ENCODE results near the gene GNG12. TPM values are rescaled to one million over a fixed set of nuclear protein-coding genes. Genes with fewer than 3 reads are reported as not detected.

Gene GNG12
- total RNA-seq, 1 experiment from 2014 or later = 23.7 TPM

DNA sequence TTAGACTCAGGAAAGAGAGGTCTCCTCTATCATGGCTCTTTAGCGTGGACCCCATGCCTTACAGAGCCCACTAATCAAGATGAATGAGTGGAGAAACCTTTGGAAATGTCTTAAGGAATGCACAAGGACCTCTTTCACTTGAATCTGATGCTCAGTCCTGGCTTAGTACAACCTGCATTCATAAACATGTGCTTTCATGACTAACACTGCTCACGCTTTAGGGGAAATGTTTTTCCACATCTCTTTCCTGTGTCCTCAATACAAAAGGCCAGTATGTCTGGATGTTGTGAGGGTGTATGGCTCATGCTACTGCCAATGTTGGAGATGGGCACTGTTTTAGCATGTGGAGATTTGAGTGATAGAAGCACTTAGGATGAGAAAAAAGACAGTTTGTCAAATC, 14.2 kb upstream of the GNG12 start (continued):
- TF ChIP-seq, protein P1, sequence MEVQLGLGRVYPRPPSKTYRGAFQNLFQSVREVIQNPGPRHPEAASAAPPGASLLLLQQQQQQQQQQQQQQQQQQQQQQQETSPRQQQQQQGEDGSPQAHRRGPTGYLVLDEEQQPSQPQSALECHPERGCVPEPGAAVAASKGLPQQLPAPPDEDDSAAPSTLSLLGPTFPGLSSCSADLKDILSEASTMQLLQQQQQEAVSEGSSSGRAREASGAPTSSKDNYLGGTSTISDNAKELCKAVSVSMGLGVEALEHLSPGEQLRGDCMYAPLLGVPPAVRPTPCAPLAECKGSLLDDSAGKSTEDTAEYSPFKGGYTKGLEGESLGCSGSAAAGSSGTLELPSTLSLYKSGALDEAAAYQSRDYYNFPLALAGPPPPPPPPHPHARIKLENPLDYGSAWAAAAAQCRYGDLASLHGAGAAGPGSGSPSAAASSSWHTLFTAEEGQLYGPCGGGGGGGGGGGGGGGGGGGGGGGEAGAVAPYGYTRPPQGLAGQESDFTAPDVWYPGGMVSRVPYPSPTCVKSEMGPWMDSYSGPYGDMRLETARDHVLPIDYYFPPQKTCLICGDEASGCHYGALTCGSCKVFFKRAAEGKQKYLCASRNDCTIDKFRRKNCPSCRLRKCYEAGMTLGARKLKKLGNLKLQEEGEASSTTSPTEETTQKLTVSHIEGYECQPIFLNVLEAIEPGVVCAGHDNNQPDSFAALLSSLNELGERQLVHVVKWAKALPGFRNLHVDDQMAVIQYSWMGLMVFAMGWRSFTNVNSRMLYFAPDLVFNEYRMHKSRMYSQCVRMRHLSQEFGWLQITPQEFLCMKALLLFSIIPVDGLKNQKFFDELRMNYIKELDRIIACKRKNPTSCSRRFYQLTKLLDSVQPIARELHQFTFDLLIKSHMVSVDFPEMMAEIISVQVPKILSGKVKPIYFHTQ (CRISPR knock-in tag; IDR thresholded peaks at IDR 0.05) = no peak
- TF ChIP-seq, protein P2, sequence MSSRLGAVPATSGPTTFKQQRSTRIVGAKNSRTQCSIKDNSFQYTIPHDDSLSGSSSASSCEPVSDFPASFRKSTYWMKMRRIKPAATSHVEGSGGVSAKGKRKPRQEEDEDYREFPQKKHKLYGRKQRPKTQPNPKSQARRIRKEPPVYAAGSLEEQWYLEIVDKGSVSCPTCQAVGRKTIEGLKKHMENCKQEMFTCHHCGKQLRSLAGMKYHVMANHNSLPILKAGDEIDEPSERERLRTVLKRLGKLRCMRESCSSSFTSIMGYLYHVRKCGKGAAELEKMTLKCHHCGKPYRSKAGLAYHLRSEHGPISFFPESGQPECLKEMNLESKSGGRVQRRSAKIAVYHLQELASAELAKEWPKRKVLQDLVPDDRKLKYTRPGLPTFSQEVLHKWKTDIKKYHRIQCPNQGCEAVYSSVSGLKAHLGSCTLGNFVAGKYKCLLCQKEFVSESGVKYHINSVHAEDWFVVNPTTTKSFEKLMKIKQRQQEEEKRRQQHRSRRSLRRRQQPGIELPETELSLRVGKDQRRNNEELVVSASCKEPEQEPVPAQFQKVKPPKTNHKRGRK (CRISPR knock-in tag; IDR thresholded peaks at IDR 0.05; ENCODE audit: borderline replicate concordance) = no peak
- no peak for TF ChIP-seq IRF2 (CRISPR knock-in tag; IDR thresholded peaks at IDR 0.05; ENCODE audit: borderline replicate concordance, low read depth)
- no peak for TF ChIP-seq ZNF219 (CRISPR knock-in tag; IDR thresholded peaks at IDR 0.05; ENCODE audit: borderline replicate concordance)

DNA sequence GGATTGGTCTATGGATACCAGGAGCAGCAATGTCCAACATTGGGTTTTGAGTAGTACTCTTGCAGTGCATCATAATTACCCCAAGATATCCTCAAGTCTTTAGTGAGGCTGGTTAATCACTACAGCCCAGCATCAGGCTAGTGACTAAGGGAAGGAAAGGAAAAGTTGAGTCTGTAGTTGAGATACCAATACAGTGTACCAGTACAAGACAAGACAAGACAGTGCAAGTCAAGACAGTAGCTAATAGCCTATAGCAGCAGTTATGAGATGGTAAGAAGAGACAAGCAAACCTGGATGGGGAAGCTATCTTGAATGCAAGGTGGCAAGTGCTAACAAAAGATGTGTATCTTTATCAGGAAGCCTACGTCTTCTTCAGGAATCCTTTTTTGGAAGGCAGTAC, 13.3 kb upstream of the GNG12 start:
- Mint-ChIP-seq H3K36me3 (no peaks in the 10 kb centered on the region), H3K9me3 (0 out of 2 replicates have a peak, but pooled peaks cover 6% of the 10 kb centered on the region), H3K27me3 (ENCODE audit: low read depth) (no peaks in the 10 kb centered on the region; the same call in 1 of the 2 replicates), H3K4me3 (no peak overlapping the region), H3K4me1 (peaks cover 38% of the 10 kb centered on the region), H3K27ac (no peak overlapping the region)
- no peak for ATAC-seq
- TF ChIP-seq TEAD4 (CRISPR knock-in tag; IDR thresholded peaks at IDR 0.05) (no peak), TCF7 (CRISPR knock-in tag; IDR thresholded peaks at IDR 0.05; ENCODE audit: low read depth) (no peak), MXD4 (CRISPR knock-in tag; IDR thresholded peaks at IDR 0.05; ENCODE audit: borderline replicate concordance) (no peak), SMAD4 (CRISPR knock-in tag; IDR thresholded peaks at IDR 0.05) (no peak)
- ChIA-PET POLR2A (no interaction called here), CTCF (interaction anchor here (0.6 to 0.8 kb wide), 2 partner anchors 80 to 205 kb away, joined by 3 read pairs; no protein-coding TSS in a partner anchor)
- no peak for DNase-seq (ENCODE audit: low spot score)

DNA sequence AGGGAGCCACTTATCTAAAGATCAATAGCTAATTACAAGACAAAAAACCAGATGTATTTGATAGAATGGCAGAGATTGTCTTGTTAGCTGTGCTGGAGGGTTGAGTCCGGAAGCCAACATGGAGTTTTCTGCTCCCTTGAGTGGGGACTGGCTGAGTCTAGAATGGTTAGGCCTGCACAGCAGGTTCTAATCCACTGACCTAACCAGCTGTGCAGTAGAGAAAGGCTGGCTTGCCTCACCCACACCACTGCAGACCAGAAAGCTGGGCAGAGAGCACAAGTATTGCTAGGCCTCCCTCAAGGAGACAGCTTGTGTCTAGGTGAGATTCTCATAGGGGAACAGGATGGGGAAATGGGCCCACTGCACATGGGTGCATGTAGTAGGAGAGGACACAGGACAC, 11.7 kb upstream of the GNG12 start:
- ATAC-seq = no peak
- TF ChIP-seq JUN (CRISPR knock-in tag; IDR thresholded peaks at IDR 0.05) (no peak), ETV6 (CRISPR knock-in tag; IDR thresholded peaks at IDR 0.05) (0 out of 2 replicates have a peak, but pooled peaks have one; percentile 24)
- ChIA-PET POLR2A (no interaction called here), CTCF (interaction anchor here (0.7 to 1.5 kb wide), 4 partner anchors 9 to 270 kb away, joined by 3 to 7 read pairs (median 4); no protein-coding TSS in a partner anchor)
- Mint-ChIP-seq H3K4me1 (peaks cover 51% of the 10 kb centered on the region), H3K4me3 (no peak overlapping the region), H3K27me3 (ENCODE audit: low read depth) (no peaks in the 10 kb centered on the region; the same call in 1 of the 2 replicates), H3K36me3 (no peaks in the 10 kb centered on the region), H3K27ac (no peak overlapping the region), H3K9me3 (0 out of 2 replicates have a peak, but pooled peaks cover 6% of the 10 kb centered on the region)
- DNase-seq (ENCODE audit: low spot score) = no peak

DNA sequence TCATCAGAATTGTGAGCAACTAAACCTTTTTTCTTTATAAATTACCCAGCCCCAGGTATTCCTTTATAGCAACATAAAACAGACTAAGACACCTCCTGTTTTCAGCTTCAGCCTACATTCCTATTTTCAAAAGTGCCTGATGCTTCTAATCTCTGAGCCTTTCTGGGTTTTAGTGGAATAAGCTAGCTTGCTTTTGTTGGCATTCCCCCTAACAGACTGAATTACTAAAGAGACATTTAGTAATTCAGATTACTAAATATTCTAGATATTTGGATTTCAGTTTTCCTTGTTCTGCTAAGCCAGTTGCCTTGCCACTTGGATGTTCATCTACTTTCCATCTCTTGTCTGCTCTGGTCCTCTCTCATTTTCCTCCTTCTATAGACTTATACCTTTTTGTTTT, 10.5 kb upstream of the GNG12 start:
- ATAC-seq = no peak
- Mint-ChIP-seq H3K36me3 (no peaks in the 10 kb centered on the region), H3K27ac (peak overlapping the region; percentile 43; the same call in 1 of the 2 replicates), H3K9me3 (0 out of 2 replicates have a peak, but pooled peaks cover 6% of the 10 kb centered on the region), H3K4me3 (no peak overlapping the region), H3K27me3 (ENCODE audit: low read depth) (no peaks in the 10 kb centered on the region; the same call in 1 of the 2 replicates), H3K4me1 (peaks cover 57% of the 10 kb centered on the region)
- POLR2A ChIA-PET = no interaction called here
- CTCF ChIA-PET = no interaction called here
- no peak for DNase-seq (ENCODE audit: low spot score)
- TF ChIP-seq ZNF423 (CRISPR knock-in tag; IDR thresholded peaks at IDR 0.05) = no peak
- TF ChIP-seq, protein P3, sequence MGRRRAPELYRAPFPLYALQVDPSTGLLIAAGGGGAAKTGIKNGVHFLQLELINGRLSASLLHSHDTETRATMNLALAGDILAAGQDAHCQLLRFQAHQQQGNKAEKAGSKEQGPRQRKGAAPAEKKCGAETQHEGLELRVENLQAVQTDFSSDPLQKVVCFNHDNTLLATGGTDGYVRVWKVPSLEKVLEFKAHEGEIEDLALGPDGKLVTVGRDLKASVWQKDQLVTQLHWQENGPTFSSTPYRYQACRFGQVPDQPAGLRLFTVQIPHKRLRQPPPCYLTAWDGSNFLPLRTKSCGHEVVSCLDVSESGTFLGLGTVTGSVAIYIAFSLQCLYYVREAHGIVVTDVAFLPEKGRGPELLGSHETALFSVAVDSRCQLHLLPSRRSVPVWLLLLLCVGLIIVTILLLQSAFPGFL (CRISPR knock-in tag; IDR thresholded peaks at IDR 0.05; ENCODE audit: borderline replicate concordance) = no peak
- TF ChIP-seq FOXK1 (CRISPR knock-in tag; IDR thresholded peaks at IDR 0.05) = no peak
- TF ChIP-seq, protein P4, sequence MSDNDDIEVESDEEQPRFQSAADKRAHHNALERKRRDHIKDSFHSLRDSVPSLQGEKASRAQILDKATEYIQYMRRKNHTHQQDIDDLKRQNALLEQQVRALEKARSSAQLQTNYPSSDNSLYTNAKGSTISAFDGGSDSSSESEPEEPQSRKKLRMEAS (CRISPR knock-in tag; IDR thresholded peaks at IDR 0.05) = no peak
- TF ChIP-seq, protein P5, sequence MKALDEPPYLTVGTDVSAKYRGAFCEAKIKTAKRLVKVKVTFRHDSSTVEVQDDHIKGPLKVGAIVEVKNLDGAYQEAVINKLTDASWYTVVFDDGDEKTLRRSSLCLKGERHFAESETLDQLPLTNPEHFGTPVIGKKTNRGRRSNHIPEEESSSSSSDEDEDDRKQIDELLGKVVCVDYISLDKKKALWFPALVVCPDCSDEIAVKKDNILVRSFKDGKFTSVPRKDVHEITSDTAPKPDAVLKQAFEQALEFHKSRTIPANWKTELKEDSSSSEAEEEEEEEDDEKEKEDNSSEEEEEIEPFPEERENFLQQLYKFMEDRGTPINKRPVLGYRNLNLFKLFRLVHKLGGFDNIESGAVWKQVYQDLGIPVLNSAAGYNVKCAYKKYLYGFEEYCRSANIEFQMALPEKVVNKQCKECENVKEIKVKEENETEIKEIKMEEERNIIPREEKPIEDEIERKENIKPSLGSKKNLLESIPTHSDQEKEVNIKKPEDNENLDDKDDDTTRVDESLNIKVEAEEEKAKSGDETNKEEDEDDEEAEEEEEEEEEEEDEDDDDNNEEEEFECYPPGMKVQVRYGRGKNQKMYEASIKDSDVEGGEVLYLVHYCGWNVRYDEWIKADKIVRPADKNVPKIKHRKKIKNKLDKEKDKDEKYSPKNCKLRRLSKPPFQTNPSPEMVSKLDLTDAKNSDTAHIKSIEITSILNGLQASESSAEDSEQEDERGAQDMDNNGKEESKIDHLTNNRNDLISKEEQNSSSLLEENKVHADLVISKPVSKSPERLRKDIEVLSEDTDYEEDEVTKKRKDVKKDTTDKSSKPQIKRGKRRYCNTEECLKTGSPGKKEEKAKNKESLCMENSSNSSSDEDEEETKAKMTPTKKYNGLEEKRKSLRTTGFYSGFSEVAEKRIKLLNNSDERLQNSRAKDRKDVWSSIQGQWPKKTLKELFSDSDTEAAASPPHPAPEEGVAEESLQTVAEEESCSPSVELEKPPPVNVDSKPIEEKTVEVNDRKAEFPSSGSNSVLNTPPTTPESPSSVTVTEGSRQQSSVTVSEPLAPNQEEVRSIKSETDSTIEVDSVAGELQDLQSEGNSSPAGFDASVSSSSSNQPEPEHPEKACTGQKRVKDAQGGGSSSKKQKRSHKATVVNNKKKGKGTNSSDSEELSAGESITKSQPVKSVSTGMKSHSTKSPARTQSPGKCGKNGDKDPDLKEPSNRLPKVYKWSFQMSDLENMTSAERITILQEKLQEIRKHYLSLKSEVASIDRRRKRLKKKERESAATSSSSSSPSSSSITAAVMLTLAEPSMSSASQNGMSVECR (CRISPR knock-in tag; IDR thresholded peaks at IDR 0.05; ENCODE audit: borderline replicate concordance) = no peak
- no peak for TF ChIP-seq SP1 (CRISPR knock-in tag; conservative IDR thresholded peaks at IDR 0.05)
- TF ChIP-seq RELA (CRISPR knock-in tag; IDR thresholded peaks at IDR 0.05; ENCODE audit: borderline replicate concordance) = no peak
- no peak for TF ChIP-seq OVOL2 (CRISPR knock-in tag; IDR thresholded peaks at IDR 0.05; ENCODE audit: borderline replicate concordance)
- TF ChIP-seq NR1H2 (CRISPR knock-in tag; IDR thresholded peaks at IDR 0.05) = no peak
- no peak for TF ChIP-seq ZNF317 (CRISPR knock-in tag; IDR thresholded peaks at IDR 0.05; ENCODE audit: borderline replicate concordance, low read depth)
